Transverse colon (tissue), 4 donors: ENCODE results near the gene NXPE3. TPM values are rescaled to one million over a fixed set of nuclear protein-coding genes. Genes with fewer than 3 reads are reported as not detected.
"Not testable (repeated sequence)": the region's sequence is repeated elsewhere in the genome, so short reads cannot be mapped to it uniquely, and the experiment has no call there.

Experiments
- DNase-seq: peaks from one replicate; pipeline ENCODE4 v3.0.0-alpha.2; 2019
- H3K27ac ChIP-seq, 4 donors: fragments of 200-600 bp; sonication (generic); 2 replicates each; pipeline ENCODE4 v1.5.1; 2016 to 2018; ENCODE audit warnings: inconsistent platforms in 4 of 4
- H3K27me3 ChIP-seq: fragments of 200-600 bp; sonication (generic); 2 replicates; pipeline ENCODE4 v1.5.1; 2017; ENCODE audit warnings: inconsistent platforms
- H3K36me3 ChIP-seq, 4 donors: fragments of 200-600 bp; sonication (generic); 2 replicates each; pipeline ENCODE4 v1.5.1; 2017 to 2019; ENCODE audit warnings: inconsistent platforms in 4 of 4
- H3K4me1 ChIP-seq, 4 donors: fragments of 200-600 bp; sonication (generic); 2 replicates each; pipeline ENCODE4 v1.5.1; 2017 to 2020; ENCODE audit warnings: inconsistent platforms in 4 of 4
- H3K4me3 ChIP-seq, 4 donors: fragments of 200-600 bp; sonication (generic); 1 replicate in 1 of 4; 2 replicates in 3 of 4; pipeline versions ENCODE4 v1.5.1 to v1.6.1; 2017 to 2019; ENCODE audit warnings: inconsistent platforms in 4 of 4
- H3K9me3 ChIP-seq, 2 donors: fragments of 200-600 bp; sonication (generic); 2 replicates each; pipeline ENCODE4 v1.5.1; 2017 to 2019; ENCODE audit warnings: inconsistent platforms in 2 of 2
- CTCF ChIP-seq, 5 experiments: fragments of 200-600 bp in 3 of 5; fragments of 450-650 bp in 2 of 5; sonication (generic) in 3 of 5; IDR thresholded peaks; 1 replicate in 2 of 5; 2 replicates in 3 of 5; pipeline ENCODE4 v1.5.1; 2016 to 2017; ENCODE audit warnings: antibody characterized with exemption in 5 of 5, inconsistent platforms in 3 of 5, mild to moderate bottlenecking in 2 of 5, moderate library complexity in 1 of 5
- EP300 ChIP-seq: sonication (generic); formaldehyde crosslinking; IDR thresholded peaks from one replicate; pipeline ENCODE4 v1.6.1; 2017; ENCODE audit warnings: antibody characterized with exemption, low read depth
- POLR2A ChIP-seq: fragments of 450-650 bp; IDR thresholded peaks from one replicate; pipeline ENCODE4 v1.6.1; 2016; ENCODE audit warnings: antibody characterized with exemption, mild to moderate bottlenecking, moderate library complexity
- POLR2AphosphoS5 ChIP-seq, 3 donors: sonication (generic); formaldehyde crosslinking; IDR thresholded peaks; one replicate each; pipeline ENCODE4 v1.6.1; 2016; ENCODE audit warnings: antibody characterized with exemption in 3 of 3
- WGBS, 2 donors: methylation state at CpG; one replicate each; pipeline ENCODE4 v1.1.5; 2018; ENCODE audit warnings: low coverage in 1 of 2; 5-methylcytosine and 5-hydroxymethylcytosine counted together
- in situ Hi-C, 4 donors: fragments of 200-750 bp; cut with MboI; loops; one replicate each; pipeline versions ENCODE4 v1.15.0 to v1.15.1; 2017; ENCODE audit warnings: low sequenced_read_pairs in 3 of 4, low pct_ligation_motif_present in 1 of 4, low pct_unique_long_range_greater_than_20kb in 1 of 4
- intact Hi-C: fragments of 100-400 bp; cut with DNase I; formaldehyde crosslinking; loops from one replicate; pipeline ENCODE4 v1.15.1; 2023; ENCODE audit warnings: low total_unique reads
- total RNA-seq, 4 donors: library from RNA; depleted of rRNA; stranded (reverse); fragments of >200 nt; gene quantifications; one replicate each; pipeline ENCODE4 v1.1.0, GENCODE V29; 2016

NXPE3 gene
- total RNA-seq, 4 donors from 2014 or later = 2.2 to 8.1 (median 2.9) TPM

- Histone ChIP-seq H3K9me3 (no peaks in the 10 kb centered on the region), H3K4me3 (no peak overlapping the region), H3K36me3 (peaks cover 0 to 26% (median 7%) of the 10 kb centered on the region in 4 donors), H3K27ac (no peak overlapping the region), H3K4me1 (no peaks in the 10 kb centered on the region), H3K27me3 (no peaks in the 10 kb centered on the region)
- TF ChIP-seq POLR2AphosphoS5 (IDR thresholded peaks at IDR 0.05) (no peak), POLR2A (no peak)
- WGBS, 2 donors = 76 to 77% methylated on average over 3 of the region's 3 CpGs
- in situ Hi-C loops (no loop called here), intact Hi-C loops (no loop called here)
- DNase-seq = no peak
Measured at GRCh38 chr3:101762041-101762646, 16.9 kb upstream of the NXPE3 start.

GRCh38 chr3:101777745-101778281, 1.2 kb upstream of the NXPE3 start:
- H3K9me3 ChIP-seq, intact Hi-C loops, H3K27me3 ChIP-seq, DNase-seq, H3K27ac ChIP-seq, H3K36me3 ChIP-seq, in situ Hi-C loops, H3K4me3 ChIP-seq: not testable (repeated sequence)
- 75% methylated on average over 1 to 6 of the region's 6 CpGs for WGBS, 2 donors
- peaks cover 0 to 28% (median 8%) of the 10 kb centered on the region in 4 donors for H3K4me1 ChIP-seq

- Histone ChIP-seq H3K9me3 (no peaks in the 10 kb centered on the region), H3K4me1 (peaks cover 0 to 28% (median 8%) of the 10 kb centered on the region in 4 donors), H3K4me3 (peak overlapping the region; percentile 51 to 83 (median 78)), H3K36me3 (no peaks in the 10 kb centered on the region), H3K27me3 (no peaks in the 10 kb centered on the region), H3K27ac (peak overlapping the region; percentile 86 to 93 (median 88))
- in situ Hi-C loops = no loop called here
- no peak for DNase-seq
- TF ChIP-seq CTCF (IDR thresholded peaks at IDR 0.05) (no peak), POLR2AphosphoS5 (IDR thresholded peaks at IDR 0.05) (no peak), EP300 (no peak), POLR2A (no peak)
- intact Hi-C loops = no loop called here
- WGBS, 2 donors = 26 to 73% methylated on average over 5 to 21 of the region's 21 CpGs
Measured at GRCh38 chr3:101778385-101779046, 495 bp upstream of the NXPE3 start.

- in situ Hi-C loops (no loop called here), intact Hi-C loops (no loop called here)
- Histone ChIP-seq H3K27ac (peak overlapping the region; percentile 86 to 93 (median 88)), H3K27me3 (no peaks in the 10 kb centered on the region), H3K36me3 (no peaks in the 10 kb centered on the region), H3K4me3 (peak overlapping the region; percentile 51 to 83 (median 78)), H3K9me3 (no peaks in the 10 kb centered on the region), H3K4me1 (peaks cover 0 to 28% (median 8%) of the 10 kb centered on the region in 4 donors)
- DNase-seq = no peak
- 20 to 22% methylated on average over 7 to 9 of the region's 9 CpGs for WGBS, 2 donors
- TF ChIP-seq POLR2A = no peak
- no peak for TF ChIP-seq CTCF (IDR thresholded peaks at IDR 0.05)
- TF ChIP-seq POLR2AphosphoS5 (IDR thresholded peaks at IDR 0.05) = no peak
- no peak for TF ChIP-seq EP300
Measured at GRCh38 chr3:101779822-101780381, 891 bp downstream of the NXPE3 start.

- H3K27me3 ChIP-seq = no peaks in the 10 kb centered on the region
- WGBS, 2 donors = 58% methylated on average over 2 of the region's 2 CpGs; no CpG with 5 or more reads in 1 of the 2 donors
- H3K4me3 ChIP-seq = peak overlapping the region in 1 of 4 donors; percentile 73
- H3K9me3 ChIP-seq = no peaks in the 10 kb centered on the region
- intact Hi-C loops = no loop called here
- no peaks in the 10 kb centered on the region for H3K36me3 ChIP-seq
- in situ Hi-C loops = no loop called here
- no peak for TF ChIP-seq EP300
- no peak for TF ChIP-seq CTCF (IDR thresholded peaks at IDR 0.05)
- TF ChIP-seq POLR2AphosphoS5 (IDR thresholded peaks at IDR 0.05) = no peak
- no peak for TF ChIP-seq POLR2A
- peak overlapping the region; percentile 86 to 93 (median 88) for H3K27ac ChIP-seq
- no peak for DNase-seq
- H3K4me1 ChIP-seq = peaks cover 0 to 28% (median 8%) of the 10 kb centered on the region in 4 donors
Measured at GRCh38 chr3:101780661-101781060, 1.6 kb downstream of the NXPE3 start.
